Measurements from ENCODE around the gene SYNGAP1. TPM values are rescaled to one million over a fixed set of nuclear protein-coding genes. Genes with fewer than 3 reads are reported as not detected.
"Not testable (repeated sequence)": the region's sequence is repeated elsewhere in the genome, so short reads cannot be mapped to it uniquely, and the experiment has no call there.

Gene SYNGAP1
- total RNA-seq (2012; rRNA removed) (1.4 TPM in 2 replicates), polyA plus RNA-seq (2012; rRNA removed) (15.3 and 17.0 TPM in 2 replicates), Bru-seq, nascent RNA (percentile 79 among the genes with signal in this experiment), BruChase-seq, experiment 1, labeled RNA remaining after a 6-hour chase (percentile 87 among the genes with signal in this experiment), BruChase-seq, experiment 2, labeled RNA remaining after a 2-hour chase (percentile 88 among the genes with signal in this experiment)
- 5.6 and 6.5 TPM in 2 replicates for polyA plus RNA-seq (2012; cell fraction: cytosol; rRNA removed)
- 70.0 and 83.5 TPM in 2 replicates for polyA plus RNA-seq (2012; cell fraction: nucleus; rRNA removed; ENCODE audit: low replicate concordance)
- long read RNA-seq, partial matches to known transcripts: 1 of 3 reads
- long read RNA-seq, other reads (novel, unspliced or antisense): 2 of 3 reads

DNA sequence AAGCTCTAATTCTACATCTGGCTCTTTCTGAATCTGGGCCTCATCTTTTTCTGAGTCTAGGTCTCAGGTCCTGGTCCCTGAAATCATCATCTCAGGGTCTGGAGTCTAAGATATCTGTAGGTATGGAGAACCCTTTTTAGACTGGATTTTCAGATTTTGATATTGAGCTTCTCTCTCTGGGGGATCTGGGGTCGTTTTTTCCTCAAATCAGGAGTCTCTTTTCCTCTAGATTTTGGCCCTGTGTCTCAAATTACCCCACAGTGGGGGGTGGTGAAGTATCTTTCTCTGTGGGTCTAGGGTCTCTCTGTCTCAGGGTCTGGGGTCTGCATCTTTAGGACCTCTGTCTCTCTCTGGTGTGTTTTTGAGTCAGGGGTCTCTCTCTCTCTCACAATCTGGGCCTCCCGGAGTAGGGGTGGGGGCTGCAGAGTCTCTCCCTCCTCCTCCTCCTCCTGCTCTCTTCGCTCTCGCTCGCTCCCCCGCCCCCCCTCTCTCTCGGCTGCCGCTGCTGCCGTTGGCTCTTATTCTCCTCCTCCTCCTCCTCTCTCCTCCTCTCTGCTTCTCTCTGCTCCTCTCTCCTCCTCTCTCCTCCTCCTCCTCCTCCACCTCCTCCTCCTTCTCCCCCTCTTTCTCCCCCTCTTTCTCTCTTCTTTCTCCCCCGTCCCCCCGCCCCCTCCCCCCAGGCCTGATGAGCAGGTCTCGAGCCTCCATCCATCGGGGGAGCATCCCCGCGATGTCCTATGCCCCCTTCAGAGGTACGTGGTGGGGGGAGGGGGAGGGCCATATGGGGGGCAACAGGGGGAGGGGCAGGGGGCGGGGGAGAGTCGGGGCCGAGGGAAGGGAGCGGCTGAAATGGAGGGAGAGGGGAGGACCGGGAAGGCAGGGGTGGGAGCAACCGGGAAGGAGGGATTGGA, at the start of gene SYNGAP1:
TSS of gene SYNGAP1 (plus strand) at position 486 of the 911 bp plus-strand sequence. CDS start at position 686, 200 bp downstream.
- no TSS peak for BruUV-seq (replicated peaks)
- Histone ChIP-seq H3K18ac (ENCODE audit: low read depth, low read length) (peak within 1 kb of the TSS; percentile 97), H3K4me2 (ENCODE audit: low read depth, low read length) (peak within 1 kb of the TSS; percentile 99), H3K4me3 (ENCODE audit: insufficient read depth, low read depth, low read length) (peak within 1 kb of the TSS; percentile 65), H4K8ac (ENCODE audit: low read depth in 2 of 2, low read length in 2 of 2) (peak within 1 kb of the TSS; percentile 97), H3K36me3 (ENCODE audit: control insufficient read depth, insufficient read depth, low read length) (peaks cover 32% of the 10 kb centered on the region), H4K20me1 (ENCODE audit: insufficient read depth, low read length) (peaks cover 19% of the 10 kb centered on the region), H3K4me1 (ENCODE audit: control insufficient read depth, insufficient read depth, low read length) (peaks cover 28% of the 10 kb centered on the region), H3K9ac (ENCODE audit: low read depth, low read length) (peak within 1 kb of the TSS; percentile 94), H2BK5ac (ENCODE audit: low read depth, low read length, poor library complexity, severe bottlenecking) (peak within 1 kb of the TSS; percentile 93), H3K9me3 (ENCODE audit: control insufficient read depth, insufficient read depth, low read length) (no peaks in the 10 kb centered on the region), H3K27ac (ENCODE audit: insufficient read depth, low read length) (peak within 1 kb of the TSS; percentile 79), H2BK15ac (ENCODE audit: low read depth, low read length) (peak within 1 kb of the TSS; percentile 98), H4K5ac (ENCODE audit: low read depth, low read length) (peak within 1 kb of the TSS; percentile 88), H3K9me1 (ENCODE audit: insufficient read depth, low read length) (peaks cover 18% of the 10 kb centered on the region), H4K91ac (ENCODE audit: insufficient read depth, low read depth, low read length) (peak within 1 kb of the TSS; percentile 96), H2BK120ac (ENCODE audit: low read depth, low read length) (peak within 1 kb of the TSS; percentile 93), H3K14ac (replicated peaks; ENCODE audit: low read depth, low read length) (peak within 1 kb of the TSS; percentile 85), H3K4ac (ENCODE audit: low read depth, low read length) (peak within 1 kb of the TSS; percentile 97), H2AFZ (replicated peaks; ENCODE audit: low read length, poor library complexity) (peak within 1 kb of the TSS; percentile 85), H3K56ac (ENCODE audit: extremely low read depth, insufficient read depth, low read length) (peak within 1 kb of the TSS; percentile 94), H3K79me1 (ENCODE audit: low read depth in 1 of 2, low read length in 2 of 2) (peaks cover 30 to 90% of the 10 kb centered on the region in 2 experiments), H2BK20ac (ENCODE audit: low read depth, low read length) (peak within 1 kb of the TSS; percentile 60), H3K27me3 (ENCODE audit: control insufficient read depth, insufficient read depth, low read length) (no peaks in the 10 kb centered on the region), H2AK9ac (replicated peaks; ENCODE audit: low read depth, low read length, poor library complexity) (peak within 1 kb of the TSS; percentile 99), H3K23ac (ENCODE audit: low read depth, low read length) (peak within 1 kb of the TSS; percentile 90; the same call in 1 of the 2 replicates), H2AK5ac (ENCODE audit: low read depth, low read length) (peak within 1 kb of the TSS; percentile 97)
- TF ChIP-seq MAZ (IDR thresholded peaks at IDR 0.05; ENCODE audit: borderline replicate concordance, low read depth, low read length) (peak; percentile 90; the same call in 1 of the 2 replicates), MAFK (IDR thresholded peaks at IDR 0.05; ENCODE audit: low read depth, low read length) (no peak), FOS (IDR thresholded peaks at IDR 0.05; ENCODE audit: low read depth, low read length) (no peak)
- CTCF ChIA-PET: interaction anchor here (0.6 kb wide), 1 partner anchor 1786 kb away, joined by 3 read pairs; no protein-coding TSS in a partner anchor
- dilution Hi-C loops (cut with HindIII; ENCODE audit: low sequenced_read_pairs, unreplicated experiment): no loop called here
- in situ Hi-C loops (cut with MboI; ENCODE audit: low sequenced_read_pairs): no loop called here
- WGBS, 2 experiments (ENCODE audit: extremely low coverage in 2 of 2, insufficient read length in 1 of 2): 0% methylated on average over 9 of the region's 22 CpGs; no CpG with 5 or more reads in 1 of the 2 experiments
- intact Hi-C loops (cut with micrococcal nuclease): loop anchor here (2.0 to 5.0 kb wide), 3 partner anchors 29 to 123 kb away; partner anchors contain the start of genes KIFC1, RGL2 and TAPBP
- DNase-seq (peak; percentile 64), ATAC-seq (ENCODE audit: low read depth) (peak; percentile 45)
- POLR2A ChIA-PET (ENCODE audit: unreplicated experiment): no interaction called here

DNA sequence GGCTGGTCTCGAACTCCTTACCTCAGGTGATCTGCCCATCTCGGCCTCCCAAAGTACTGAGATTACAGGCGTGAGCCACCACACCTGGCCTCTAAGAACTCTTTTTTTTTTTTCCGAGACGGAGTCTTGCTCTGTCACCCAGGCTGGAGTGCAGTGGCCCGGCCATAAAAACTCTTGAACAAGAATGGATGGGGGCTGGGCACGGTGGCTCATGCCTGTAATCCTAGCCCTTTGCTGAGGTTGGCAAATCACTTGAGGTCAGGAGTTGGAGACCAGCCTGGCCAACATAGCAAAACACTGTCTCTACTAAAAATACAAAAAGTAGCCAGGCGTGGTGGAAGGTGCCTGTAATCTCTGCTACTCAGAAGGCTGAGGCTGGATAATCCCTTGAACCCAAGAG, 48.0 kb upstream of the SYNGAP1 start:
- H2BK20ac ChIP-seq (ENCODE audit: low read depth, low read length); CTCF ChIA-PET; dilution Hi-C loops (cut with HindIII; ENCODE audit: low sequenced_read_pairs, unreplicated experiment); H4K5ac ChIP-seq (ENCODE audit: low read depth, low read length); DNase-seq; POLR2A ChIA-PET (ENCODE audit: unreplicated experiment); H2AK9ac ChIP-seq (replicated peaks; ENCODE audit: low read depth, low read length, poor library complexity); H3K9ac ChIP-seq (ENCODE audit: low read depth, low read length); H4K20me1 ChIP-seq (ENCODE audit: insufficient read depth, low read length); H3K36me3 ChIP-seq (ENCODE audit: control insufficient read depth, insufficient read depth, low read length); H4K8ac ChIP-seq (ENCODE audit: low read depth in 2 of 2, low read length in 2 of 2); H2BK15ac ChIP-seq (ENCODE audit: low read depth, low read length); H2BK5ac ChIP-seq (ENCODE audit: low read depth, low read length, poor library complexity, severe bottlenecking); H4K91ac ChIP-seq (ENCODE audit: insufficient read depth, low read depth, low read length); H3K4me3 ChIP-seq (ENCODE audit: insufficient read depth, low read depth, low read length); in situ Hi-C loops (cut with MboI; ENCODE audit: low sequenced_read_pairs); H2BK120ac ChIP-seq (ENCODE audit: low read depth, low read length); H3K4me1 ChIP-seq (ENCODE audit: control insufficient read depth, insufficient read depth, low read length); H2AFZ ChIP-seq (replicated peaks; ENCODE audit: low read length, poor library complexity); H3K79me1 ChIP-seq (ENCODE audit: low read depth in 1 of 2, low read length in 2 of 2); H3K9me3 ChIP-seq (ENCODE audit: control insufficient read depth, insufficient read depth, low read length); H3K27ac ChIP-seq (ENCODE audit: insufficient read depth, low read length); H3K18ac ChIP-seq (ENCODE audit: low read depth, low read length); H3K56ac ChIP-seq (ENCODE audit: extremely low read depth, insufficient read depth, low read length); H3K14ac ChIP-seq (replicated peaks; ENCODE audit: low read depth, low read length); ATAC-seq (ENCODE audit: low read depth); H3K23ac ChIP-seq (ENCODE audit: low read depth, low read length); H3K27me3 ChIP-seq (ENCODE audit: control insufficient read depth, insufficient read depth, low read length); H3K4ac ChIP-seq (ENCODE audit: low read depth, low read length); H2AK5ac ChIP-seq (ENCODE audit: low read depth, low read length); BruUV-seq (replicated peaks); H3K4me2 ChIP-seq (ENCODE audit: low read depth, low read length); H3K9me1 ChIP-seq (ENCODE audit: insufficient read depth, low read length); intact Hi-C loops (cut with micrococcal nuclease): not testable (repeated sequence)
- no CpG with 5 or more reads among the region's 8 CpGs for WGBS, 2 experiments (ENCODE audit: extremely low coverage in 2 of 2, insufficient read length in 1 of 2)
